HCT116 (cell line): Measurements from ENCODE around the gene HDLBP.

Experiments
- CEBPB ChIP-seq: IDR thresholded peaks from 2 replicates; pipeline ENCODE4 v1.6.1; 2012; ENCODE audit warnings: low read depth
- EZH2 ChIP-seq: fragments of 200-600 bp; sonication (generic); IDR thresholded peaks from 2 replicates; pipeline ENCODE4 v1.6.1; 2017; ENCODE audit warnings: antibody characterized with exemption, mixed run types
- POLR2A ChIP-seq: IDR thresholded peaks from 2 replicates; pipeline ENCODE4 v1.7.0; 2011; ENCODE audit warnings: borderline replicate concordance; ENCODE audit not compliant: insufficient read depth, insufficient read length; ENCODE audit errors: extremely low read depth
- RAD21 ChIP-seq: IDR thresholded peaks from 2 replicates; pipeline ENCODE4 v1.6.1; 2012; ENCODE audit warnings: low read depth, mild to moderate bottlenecking
- SP1 ChIP-seq: IDR thresholded peaks from 2 replicates; pipeline ENCODE4 v1.6.1; 2012; ENCODE audit warnings: low read depth
- TF ChIP-seq, protein P1 (sequence below), 3 experiments: fragments of 200-600 bp in 1 of 3; sonication (generic) in 1 of 3; IDR thresholded peaks in 2 of 3; conservative IDR thresholded peaks in 1 of 3; 2 replicates each; pipeline ENCODE4 v1.5.1; 2012 to 2017; ENCODE audit warnings: low read depth in 2 of 3, low read length in 2 of 3, antibody characterized with exemption in 1 of 3, borderline replicate concordance in 1 of 3, control low read depth in 1 of 3, mild to moderate bottlenecking in 1 of 3, mixed read lengths in 1 of 3, mixed run types in 1 of 3, moderate library complexity in 1 of 3; ENCODE audit not compliant: insufficient read depth in 1 of 3
- TF ChIP-seq, protein P2 (sequence below): IDR thresholded peaks from 2 replicates; pipeline ENCODE4 v1.6.1; 2012

DNA sequence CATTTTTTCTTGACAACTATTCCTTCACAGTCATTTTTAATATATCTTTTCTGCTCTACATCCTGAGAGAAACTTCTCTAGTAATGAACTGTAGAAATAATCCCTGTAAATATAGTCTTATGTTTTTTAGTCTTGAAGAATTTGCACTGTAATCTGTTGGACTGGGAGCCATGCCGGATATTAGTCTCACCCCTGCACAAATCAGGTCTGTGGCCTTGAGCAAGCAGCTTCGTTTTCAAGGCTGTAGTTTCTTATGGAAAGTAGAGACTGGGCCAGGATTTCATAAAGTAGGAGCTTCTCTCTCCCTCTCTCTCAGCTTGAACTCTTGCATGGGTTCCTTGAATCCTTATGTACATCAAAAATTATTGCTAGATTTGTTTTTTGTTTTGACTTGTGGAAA, 49.3 kb upstream of the HDLBP start:
- TF ChIP-seq RAD21, result no peak
- TF ChIP-seq, protein P1, sequence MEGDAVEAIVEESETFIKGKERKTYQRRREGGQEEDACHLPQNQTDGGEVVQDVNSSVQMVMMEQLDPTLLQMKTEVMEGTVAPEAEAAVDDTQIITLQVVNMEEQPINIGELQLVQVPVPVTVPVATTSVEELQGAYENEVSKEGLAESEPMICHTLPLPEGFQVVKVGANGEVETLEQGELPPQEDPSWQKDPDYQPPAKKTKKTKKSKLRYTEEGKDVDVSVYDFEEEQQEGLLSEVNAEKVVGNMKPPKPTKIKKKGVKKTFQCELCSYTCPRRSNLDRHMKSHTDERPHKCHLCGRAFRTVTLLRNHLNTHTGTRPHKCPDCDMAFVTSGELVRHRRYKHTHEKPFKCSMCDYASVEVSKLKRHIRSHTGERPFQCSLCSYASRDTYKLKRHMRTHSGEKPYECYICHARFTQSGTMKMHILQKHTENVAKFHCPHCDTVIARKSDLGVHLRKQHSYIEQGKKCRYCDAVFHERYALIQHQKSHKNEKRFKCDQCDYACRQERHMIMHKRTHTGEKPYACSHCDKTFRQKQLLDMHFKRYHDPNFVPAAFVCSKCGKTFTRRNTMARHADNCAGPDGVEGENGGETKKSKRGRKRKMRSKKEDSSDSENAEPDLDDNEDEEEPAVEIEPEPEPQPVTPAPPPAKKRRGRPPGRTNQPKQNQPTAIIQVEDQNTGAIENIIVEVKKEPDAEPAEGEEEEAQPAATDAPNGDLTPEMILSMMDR (IDR thresholded peaks at IDR 0.05 in 2 of 3, conservative IDR thresholded peaks at IDR 0.05 in 1 of 3; ENCODE audit: borderline replicate concordance in 1 of 3, insufficient read depth in 1 of 3, low read depth in 2 of 3, low read length in 2 of 3), result no peak
- no peak for TF ChIP-seq CEBPB
- TF ChIP-seq POLR2A, result no peak
- TF ChIP-seq, protein P2, sequence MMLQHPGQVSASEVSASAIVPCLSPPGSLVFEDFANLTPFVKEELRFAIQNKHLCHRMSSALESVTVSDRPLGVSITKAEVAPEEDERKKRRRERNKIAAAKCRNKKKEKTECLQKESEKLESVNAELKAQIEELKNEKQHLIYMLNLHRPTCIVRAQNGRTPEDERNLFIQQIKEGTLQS, result no peak
- TF ChIP-seq SP1, result no peak
- no peak for TF ChIP-seq EZH2
